HG02588 (cell line): ENCODE data around the gene COL23A1.

Source experiments
- ATAC-seq: cut with Tn5 transposase; IDR thresholded peaks from one replicate; pipeline ENCODE4 v1.9.1; 2021; ENCODE audit warnings: mild to moderate bottlenecking, moderate library complexity; ENCODE audit not compliant: unreplicated experiment

COL23A1 gene

GRCh38 chr5:178279026-178279722 lies 311.0 kb downstream of the COL23A1 start:
- no peak for ATAC-seq

DNA sequence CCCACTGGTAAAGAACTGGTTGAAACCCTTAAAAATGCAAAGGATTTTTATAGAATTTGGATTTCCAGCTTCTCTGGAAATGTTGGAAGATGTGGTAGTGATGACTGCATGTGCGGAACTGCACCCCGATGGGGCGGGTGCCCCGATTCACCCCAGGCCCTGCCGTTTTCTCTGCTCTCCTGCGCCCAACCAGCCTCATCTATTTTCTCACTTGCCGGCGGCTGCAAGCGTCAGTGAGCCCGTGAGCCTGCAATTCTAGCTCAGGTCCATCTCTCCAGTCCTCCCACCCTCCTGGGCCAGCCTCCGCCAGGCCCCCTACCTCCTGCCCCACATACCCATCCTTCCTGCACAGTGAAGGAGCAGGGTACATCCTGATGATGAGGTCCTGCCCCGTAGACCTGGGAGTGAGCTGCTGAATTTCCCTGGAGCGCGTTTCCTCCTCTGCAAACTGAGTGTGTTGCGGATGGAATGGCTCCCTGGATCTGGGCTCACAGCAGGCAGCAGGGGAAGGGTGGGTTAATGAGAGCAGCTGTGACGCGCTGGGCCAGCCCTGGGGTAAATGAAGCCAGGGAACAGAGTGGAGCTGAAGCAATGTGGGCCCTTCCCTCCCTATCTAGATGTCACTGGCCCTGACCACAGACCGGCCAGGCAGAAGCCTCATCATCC lies 311.7 kb downstream of the COL23A1 start:
- ATAC-seq = no peak

DNA sequence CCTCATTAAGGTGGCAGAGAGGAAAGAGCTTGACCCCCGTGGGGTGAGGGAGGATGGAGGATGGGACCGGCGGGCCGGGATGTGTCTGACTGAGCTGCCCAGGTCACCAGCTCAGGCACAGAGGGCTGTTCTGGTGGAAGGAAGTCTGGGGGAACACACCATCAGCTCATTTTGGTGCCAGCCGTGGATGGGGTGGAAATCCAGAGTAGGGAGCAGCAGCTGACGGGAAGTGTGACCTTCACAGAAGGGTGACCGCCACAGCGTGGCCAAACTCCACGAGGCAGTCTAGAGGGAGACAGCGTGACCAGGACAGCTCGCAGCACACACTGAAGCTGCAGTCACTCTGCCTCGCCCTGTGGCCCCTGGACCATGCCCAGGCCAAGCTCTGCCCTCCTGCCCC lies 312.3 kb downstream of the COL23A1 start:
- ATAC-seq = no peak

- ATAC-seq = no peak
These were observed 312.8 kb downstream of the COL23A1 start for GRCh38 chr5:178277346-178277745.

DNA sequence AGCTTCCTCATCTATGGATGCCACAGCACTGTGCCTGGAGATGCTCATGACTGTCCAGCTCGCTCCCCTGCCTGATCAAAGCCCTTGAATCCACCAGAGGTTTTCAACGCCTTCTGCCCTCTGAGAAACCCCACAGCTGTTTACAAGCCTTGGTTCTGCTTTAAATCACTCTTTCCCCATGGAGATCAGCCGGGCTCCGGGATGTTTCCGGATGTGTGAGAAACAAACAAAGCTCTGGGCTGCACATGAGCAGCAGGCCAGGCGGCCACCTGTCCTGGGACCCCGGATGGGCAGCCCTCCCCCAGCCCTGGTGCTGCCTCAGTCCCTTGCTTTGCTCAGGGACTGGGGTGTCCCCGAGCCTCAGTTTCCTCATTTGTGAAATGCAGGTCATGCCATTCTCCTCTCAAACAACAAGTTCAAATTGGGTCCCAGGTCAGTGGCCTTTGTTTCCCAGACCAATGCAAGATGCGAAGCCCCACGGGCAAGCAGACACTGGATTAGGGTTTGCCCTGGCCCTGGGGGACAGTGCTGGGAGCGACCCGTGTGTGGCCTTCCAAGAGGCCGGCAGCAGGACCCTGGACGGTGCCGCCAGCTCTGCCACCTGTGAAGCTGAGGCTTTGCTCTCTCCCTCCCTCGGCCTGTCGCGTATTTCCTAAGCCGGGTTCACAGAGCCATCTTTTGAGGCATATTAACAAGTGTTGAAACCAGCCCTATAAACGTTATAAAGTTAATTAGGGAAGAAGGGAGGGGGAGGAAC lies 315.2 kb downstream of the COL23A1 start:
- no peak for ATAC-seq

- no peak for ATAC-seq
These were observed 316.3 kb downstream of the COL23A1 start for GRCh38 chr5:178273665-178274541.

GRCh38 chr5:178273041-178273440 lies 317.2 kb downstream of the COL23A1 start:
- no peak for ATAC-seq

- ATAC-seq = no peak
These were observed 317.6 kb downstream of the COL23A1 start for GRCh38 chr5:178272591-178272990.

DNA sequence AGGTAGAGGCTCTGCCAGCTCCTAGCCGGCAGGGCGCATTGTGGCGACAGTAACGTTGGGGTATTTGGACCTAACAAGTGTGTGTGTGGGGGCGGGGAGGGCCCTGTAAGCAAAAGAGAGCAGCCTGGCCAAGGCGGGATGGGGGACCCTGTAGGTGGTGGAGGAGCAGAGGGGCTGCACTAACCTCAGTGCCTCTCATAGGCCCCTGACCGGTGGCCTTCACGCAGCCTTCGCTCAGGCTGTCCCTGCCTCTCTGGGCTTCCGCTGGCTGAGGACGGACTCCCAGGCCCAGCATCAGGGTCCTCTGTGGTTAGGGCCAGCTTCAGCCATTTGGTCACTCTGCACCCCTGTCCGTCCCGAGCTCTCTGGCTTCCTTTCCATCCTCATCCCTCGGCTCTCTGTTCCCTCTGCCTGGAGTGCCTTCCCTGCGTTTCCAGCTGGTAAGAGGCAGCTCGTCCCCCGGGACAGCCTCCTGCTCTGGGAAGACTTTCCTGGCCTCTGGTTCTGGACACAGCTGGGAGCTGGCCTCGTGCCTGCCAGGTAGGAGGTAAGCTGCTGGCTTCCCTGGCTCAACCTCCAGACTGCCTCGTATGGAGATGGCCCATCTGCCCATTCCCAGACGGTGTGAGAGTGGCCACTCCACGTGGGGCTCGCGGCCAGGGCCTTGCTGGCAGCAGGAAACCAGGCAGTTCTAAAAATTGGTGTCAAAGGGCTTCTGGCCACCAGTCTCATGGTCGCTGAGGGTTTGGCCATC lies 318.3 kb downstream of the COL23A1 start:
- ATAC-seq = no peak

GRCh38 chr5:178271231-178271630 lies 319.0 kb downstream of the COL23A1 start:
- ATAC-seq = no peak

GRCh38 chr5:178269499-178269898 lies 320.7 kb downstream of the COL23A1 start:
- ATAC-seq = no peak

DNA sequence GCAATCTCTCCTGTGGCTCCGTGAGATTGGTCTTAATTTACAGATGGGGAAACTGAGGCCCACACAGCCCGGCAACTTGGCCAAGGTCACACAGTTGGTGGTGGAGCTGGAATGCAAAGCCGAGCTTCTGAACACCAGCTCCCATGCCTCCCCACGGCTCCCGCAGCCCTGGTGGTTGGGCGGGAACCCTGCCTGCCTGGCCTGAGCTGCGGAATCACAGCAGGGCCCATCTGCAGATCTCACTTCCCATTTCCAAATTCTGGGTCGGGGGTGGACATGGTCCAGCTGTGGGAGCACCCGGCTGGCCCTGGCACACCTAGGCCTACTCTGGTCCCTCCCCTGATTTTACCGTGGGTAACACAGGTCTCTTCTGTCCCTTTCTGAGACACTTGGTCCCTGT lies 322.3 kb downstream of the COL23A1 start:
- no peak for ATAC-seq

DNA sequence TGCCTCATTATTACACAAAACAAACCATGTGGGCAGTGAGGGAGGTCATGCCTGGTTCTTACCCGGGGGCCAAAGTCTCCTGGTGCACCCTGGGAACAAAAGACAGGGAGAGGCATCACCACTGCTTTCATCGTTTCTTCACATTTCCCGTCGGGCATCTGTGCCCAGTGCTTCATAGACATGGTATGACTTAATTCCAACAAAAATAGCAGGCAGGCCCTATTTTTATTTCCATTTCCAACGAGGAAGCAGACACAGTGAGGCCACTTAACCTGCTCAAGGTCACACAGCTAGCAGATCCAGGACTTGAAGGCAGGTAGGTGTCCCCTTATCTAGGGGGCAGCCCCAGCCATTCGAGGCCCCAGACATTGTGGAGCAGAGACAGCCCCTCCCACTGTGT lies 322.9 kb downstream of the COL23A1 start:
- ATAC-seq = no peak

- ATAC-seq = no peak
These were observed 323.6 kb downstream of the COL23A1 start for GRCh38 chr5:178266581-178266980.

GRCh38 chr5:178265746-178266145 lies 324.4 kb downstream of the COL23A1 start:
- no peak for ATAC-seq

DNA sequence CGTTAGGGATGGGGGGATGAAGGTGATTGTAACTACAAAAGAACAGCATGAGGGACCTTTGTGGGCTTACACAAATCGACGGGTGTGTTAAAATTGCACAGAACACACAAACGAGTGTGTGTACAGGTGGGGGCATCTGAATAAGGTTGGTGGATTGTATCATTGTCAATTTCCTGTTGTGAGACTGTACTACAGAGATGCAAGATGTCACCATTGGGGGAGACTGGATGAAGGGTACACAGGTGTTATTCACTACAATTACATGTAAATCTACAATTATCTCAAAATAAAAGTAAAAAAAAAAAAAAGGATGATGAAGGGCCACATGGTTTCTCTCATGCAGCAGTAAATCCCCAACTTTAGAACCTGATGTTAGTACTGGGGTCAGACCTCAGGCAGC lies 326.1 kb downstream of the COL23A1 start:
- ATAC-seq = no peak

DNA sequence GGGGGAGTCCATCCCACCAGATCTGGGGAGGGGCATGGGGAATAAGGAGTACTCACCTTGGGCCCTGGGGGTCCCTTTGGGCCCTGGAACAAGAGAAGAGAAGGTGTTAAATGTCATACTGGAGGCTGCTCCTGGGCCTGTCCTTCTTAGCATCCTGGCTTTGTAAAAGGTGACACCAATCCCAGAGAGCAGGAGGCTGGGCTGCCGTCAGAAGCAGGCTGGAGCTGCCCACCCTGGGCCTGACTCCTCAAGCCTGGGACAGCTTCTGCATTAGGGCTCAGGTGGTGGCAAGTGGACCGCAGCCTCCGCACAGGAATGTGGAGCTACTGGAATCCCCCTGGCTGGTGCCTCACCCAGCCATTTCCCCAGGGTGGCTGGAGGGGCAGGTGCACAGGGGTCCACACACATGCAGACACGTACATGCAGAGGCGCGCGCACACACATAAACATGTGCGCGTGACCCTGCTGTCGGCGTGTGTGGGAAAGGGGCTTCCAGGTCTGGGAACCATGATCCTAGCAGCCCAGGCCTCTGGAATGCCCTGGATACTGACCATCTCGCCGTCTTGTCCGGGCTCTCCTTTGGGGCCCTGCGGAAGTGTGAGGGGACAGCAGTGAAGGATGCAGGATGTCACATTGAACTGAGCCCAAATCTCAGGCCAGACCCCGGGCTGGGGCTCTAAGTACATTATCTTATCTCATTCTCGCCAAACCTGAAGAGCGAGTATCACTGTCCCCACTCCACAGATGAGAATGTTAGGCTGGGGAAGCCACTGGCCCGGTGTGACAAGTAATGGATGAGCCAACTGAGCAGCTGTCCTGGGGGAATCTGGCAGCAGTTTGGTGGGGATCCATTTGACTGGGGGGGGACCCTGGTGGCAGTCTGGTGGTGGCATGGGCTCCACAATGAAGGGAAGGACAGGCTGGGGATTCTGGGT lies 328.3 kb downstream of the COL23A1 start:
- no peak for ATAC-seq

- ATAC-seq = no peak
These were observed 330.3 kb downstream of the COL23A1 start for GRCh38 chr5:178259623-178260536.
